Nephron progenitor cell (in vitro differentiated cells): Measurements from ENCODE around the gene MYO3B.

Experiments
- DNase-seq: peaks from one replicate; pipeline ENCODE4 v3.0.0; 2021
- H3K27ac Mint-ChIP-seq: 2 replicates; pipeline ENCODE4 v1.8.0; 2021; ENCODE audit warnings: mild to moderate bottlenecking, moderate library complexity, mixed read lengths
- H3K27me3 Mint-ChIP-seq: 2 replicates; pipeline ENCODE4 v1.8.0; 2021; ENCODE audit warnings: mild to moderate bottlenecking, low read depth, mixed read lengths; ENCODE audit not compliant: poor library complexity
- H3K36me3 Mint-ChIP-seq: 2 replicates; pipeline ENCODE4 v1.8.0; 2021; ENCODE audit warnings: low read depth, mixed read lengths
- H3K4me1 Mint-ChIP-seq: 2 replicates; pipeline ENCODE4 v1.8.0; 2021; ENCODE audit warnings: mixed read lengths
- H3K4me3 Mint-ChIP-seq: 2 replicates; pipeline ENCODE4 v1.8.0; 2021; ENCODE audit warnings: mild to moderate bottlenecking, moderate library complexity, mixed read lengths
- H3K9me3 Mint-ChIP-seq: 2 replicates; pipeline ENCODE4 v1.8.0; 2021; ENCODE audit warnings: mild to moderate bottlenecking, moderate library complexity, mixed read lengths
- TF ChIP-seq, protein P1 (sequence below): fragments of 200-600 bp; sonication (generic); IDR thresholded peaks from 2 replicates; pipeline ENCODE4 v1.5.0; 2021; ENCODE audit warnings: antibody characterized with exemption

The MYO3B gene

DNA sequence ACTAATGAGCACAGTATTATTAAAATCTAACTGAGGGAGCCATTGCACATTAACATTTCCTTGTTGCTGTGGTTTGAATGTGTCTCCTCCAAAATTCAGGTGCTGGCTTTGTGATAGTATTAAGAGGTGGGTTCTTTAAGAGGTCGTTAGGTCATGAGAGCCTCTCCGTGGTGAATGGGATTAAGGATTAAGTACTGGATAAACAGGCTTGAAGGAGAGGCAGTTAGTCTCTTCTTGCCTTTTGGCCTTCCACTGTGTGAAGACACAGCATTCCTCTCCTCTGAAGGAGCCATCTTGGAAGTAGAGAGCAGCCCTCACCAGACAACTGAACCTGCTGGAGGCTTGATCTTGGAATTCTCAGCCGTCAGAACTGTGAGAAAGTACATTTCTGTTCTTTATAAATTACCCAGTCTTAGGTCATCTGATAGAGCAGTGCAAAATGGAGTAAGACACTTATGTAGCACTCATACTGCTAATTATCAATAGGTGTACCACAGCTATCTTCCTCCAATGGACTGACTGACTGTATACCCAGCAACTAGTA lies 182.7 kb downstream of the MYO3B start:
- DNase-seq = no peak
- Mint-ChIP-seq H3K9me3 (no peaks in the 10 kb centered on the region), H3K27me3 (no peaks in the 10 kb centered on the region), H3K27ac (no peak overlapping the region), H3K4me3 (no peak overlapping the region), H3K36me3 (no peaks in the 10 kb centered on the region), H3K4me1 (peaks cover 42% of the 10 kb centered on the region)
- TF ChIP-seq, protein P1, sequence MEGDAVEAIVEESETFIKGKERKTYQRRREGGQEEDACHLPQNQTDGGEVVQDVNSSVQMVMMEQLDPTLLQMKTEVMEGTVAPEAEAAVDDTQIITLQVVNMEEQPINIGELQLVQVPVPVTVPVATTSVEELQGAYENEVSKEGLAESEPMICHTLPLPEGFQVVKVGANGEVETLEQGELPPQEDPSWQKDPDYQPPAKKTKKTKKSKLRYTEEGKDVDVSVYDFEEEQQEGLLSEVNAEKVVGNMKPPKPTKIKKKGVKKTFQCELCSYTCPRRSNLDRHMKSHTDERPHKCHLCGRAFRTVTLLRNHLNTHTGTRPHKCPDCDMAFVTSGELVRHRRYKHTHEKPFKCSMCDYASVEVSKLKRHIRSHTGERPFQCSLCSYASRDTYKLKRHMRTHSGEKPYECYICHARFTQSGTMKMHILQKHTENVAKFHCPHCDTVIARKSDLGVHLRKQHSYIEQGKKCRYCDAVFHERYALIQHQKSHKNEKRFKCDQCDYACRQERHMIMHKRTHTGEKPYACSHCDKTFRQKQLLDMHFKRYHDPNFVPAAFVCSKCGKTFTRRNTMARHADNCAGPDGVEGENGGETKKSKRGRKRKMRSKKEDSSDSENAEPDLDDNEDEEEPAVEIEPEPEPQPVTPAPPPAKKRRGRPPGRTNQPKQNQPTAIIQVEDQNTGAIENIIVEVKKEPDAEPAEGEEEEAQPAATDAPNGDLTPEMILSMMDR = no peak

DNA sequence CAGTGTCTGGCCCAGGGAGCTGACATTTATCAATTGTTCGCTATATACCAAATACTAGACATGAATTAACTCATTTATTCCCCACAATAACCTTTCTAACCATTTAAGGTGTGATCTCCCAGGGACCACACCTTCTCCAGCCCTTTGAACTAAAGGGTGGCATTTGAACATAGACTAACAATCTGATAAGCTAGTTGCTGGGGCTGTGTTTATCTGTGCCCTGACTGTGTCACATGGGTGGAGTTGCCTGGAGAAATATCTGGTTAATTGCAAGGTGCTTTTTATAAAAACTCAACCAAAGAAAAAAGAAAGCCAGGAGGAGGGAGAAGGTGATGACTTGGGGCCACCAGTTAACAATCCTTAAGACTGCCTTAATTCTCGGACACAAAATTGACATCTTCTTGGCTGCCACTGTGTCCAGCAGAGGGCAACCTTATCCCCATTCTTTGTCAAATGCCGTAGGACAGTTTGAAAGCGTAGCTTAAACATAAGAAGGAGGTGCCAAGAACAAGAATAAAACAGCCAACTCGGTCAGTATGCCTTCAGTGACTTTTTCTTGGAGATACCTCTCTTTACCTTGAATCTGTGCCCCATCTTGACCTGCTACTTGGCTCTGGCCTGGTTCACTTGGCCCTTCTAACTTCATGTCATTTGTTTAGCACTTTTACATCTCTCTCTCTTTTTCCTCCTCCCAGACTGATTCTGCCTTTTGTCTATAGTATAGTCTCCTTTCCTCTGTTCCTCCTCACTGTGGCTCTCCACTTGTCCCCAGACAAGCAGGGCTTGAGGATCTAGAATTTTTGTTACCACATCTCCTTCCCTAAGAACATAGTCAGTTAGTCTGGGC lies 183.4 kb downstream of the MYO3B start:
- TF ChIP-seq, protein P1 = peak; percentile 78
- Mint-ChIP-seq H3K4me3 (no peak overlapping the region), H3K4me1 (peaks cover 43% of the 10 kb centered on the region), H3K27ac (no peak overlapping the region), H3K36me3 (no peaks in the 10 kb centered on the region), H3K9me3 (no peaks in the 10 kb centered on the region), H3K27me3 (no peaks in the 10 kb centered on the region)
- peak; percentile 69 for DNase-seq

DNA sequence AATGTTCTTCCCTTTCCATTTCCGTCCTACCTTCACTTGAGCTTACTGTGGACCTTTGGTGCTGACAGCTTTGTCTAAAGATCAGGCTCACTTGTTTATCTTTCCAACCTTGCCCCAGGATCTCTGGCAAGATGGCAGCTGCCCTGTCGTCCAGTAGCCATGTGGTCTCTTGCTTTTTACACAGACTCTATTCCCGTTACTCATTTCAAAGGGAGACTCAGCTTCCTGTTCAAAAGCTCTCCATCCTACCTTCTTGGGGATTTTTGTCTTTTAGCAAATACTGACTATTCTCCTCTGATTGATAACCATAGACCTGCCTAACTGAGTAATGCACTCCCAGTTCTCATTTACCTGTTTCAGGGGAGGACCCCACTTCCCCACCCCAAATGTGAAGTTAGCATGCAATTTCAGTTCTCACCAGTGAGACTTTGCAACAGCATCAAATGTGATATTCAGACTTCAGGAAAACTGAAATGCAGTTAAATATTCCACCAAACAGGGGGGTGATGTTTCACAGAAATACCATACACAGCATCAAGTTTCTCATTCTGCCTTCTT lies 184.4 kb downstream of the MYO3B start:
- DNase-seq = no peak
- Mint-ChIP-seq H3K27me3 (no peaks in the 10 kb centered on the region), H3K9me3 (no peaks in the 10 kb centered on the region), H3K27ac (no peak overlapping the region), H3K4me3 (no peak overlapping the region), H3K4me1 (peaks cover 43% of the 10 kb centered on the region), H3K36me3 (no peaks in the 10 kb centered on the region)
- TF ChIP-seq, protein P1 = no peak

DNA sequence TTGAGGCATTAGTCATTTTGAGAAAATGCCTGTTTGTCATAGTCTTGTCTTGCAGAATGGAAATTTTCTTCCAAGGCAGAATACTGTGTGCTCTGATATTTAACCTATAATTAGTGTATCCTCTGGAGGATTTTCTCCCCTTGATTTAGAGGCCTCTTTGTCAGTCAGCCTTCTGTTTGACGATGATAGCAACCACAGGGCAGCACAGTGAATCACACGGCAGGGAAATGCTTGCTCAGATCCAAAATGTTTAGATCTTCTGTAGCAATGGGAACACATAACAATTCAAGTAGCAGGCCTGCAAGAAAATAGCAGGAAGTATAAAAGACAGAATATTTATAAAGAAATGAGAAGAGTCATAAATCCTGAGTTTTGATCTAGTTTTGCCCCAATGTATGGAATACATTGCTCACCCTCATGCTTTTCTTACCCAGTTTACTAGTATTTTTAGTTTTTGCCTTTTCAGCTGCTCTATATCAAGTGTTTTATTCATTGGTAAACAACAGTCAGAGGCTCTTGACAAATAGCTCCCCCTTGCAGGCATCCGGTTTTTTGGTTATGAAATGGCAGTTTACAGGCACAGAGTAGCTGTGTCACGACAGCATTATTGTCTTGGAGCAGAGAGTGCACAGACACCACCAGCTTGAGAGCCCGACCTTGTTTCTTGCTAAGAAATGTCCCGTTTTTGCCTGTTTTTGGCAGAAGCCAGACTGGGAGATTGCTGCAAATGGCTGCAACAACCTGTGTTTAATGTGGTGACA lies 185.1 kb downstream of the MYO3B start:
- DNase-seq = no peak
- Mint-ChIP-seq H3K4me3 (no peak overlapping the region), H3K27me3 (no peaks in the 10 kb centered on the region), H3K9me3 (no peaks in the 10 kb centered on the region), H3K4me1 (peaks cover 48% of the 10 kb centered on the region), H3K36me3 (no peaks in the 10 kb centered on the region), H3K27ac (no peak overlapping the region)
- TF ChIP-seq, protein P1 = no peak

DNA sequence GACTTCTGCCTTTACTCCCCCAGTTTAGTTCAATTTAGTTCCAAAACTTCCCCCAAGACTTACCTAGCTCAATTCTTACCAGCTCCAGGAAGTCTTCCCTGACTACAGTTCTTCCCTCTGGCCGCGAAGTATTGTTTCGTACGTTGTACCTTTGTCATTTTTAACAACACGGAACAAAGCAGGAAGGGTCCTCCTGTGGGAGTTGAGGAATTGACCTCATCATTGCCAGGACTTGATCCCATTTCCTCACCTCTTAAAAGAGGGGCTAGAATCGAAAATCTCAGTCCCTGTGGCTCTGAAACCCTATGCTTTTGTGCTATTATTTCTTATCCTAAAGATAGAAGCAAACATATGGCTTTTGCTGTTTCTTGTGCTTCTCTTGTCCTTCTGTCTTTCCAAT lies 187.1 kb downstream of the MYO3B start:
- no peaks in the 10 kb centered on the region for H3K9me3 Mint-ChIP-seq
- peaks cover 61% of the 10 kb centered on the region for H3K4me1 Mint-ChIP-seq
- no peak for DNase-seq
- TF ChIP-seq, protein P1 = no peak
- no peaks in the 10 kb centered on the region for H3K36me3 Mint-ChIP-seq
- no peaks in the 10 kb centered on the region for H3K27me3 Mint-ChIP-seq
- H3K27ac Mint-ChIP-seq = no peak overlapping the region
- H3K4me3 Mint-ChIP-seq = no peak overlapping the region
